K562 (cell line): Measurements from ENCODE around the gene TSKS. TPM values are rescaled to one million over a fixed set of nuclear protein-coding genes. Genes with fewer than 3 reads are reported as not detected.

Experiments used
- ATF7 ChIP-seq: fragments of 450-650 bp; IDR thresholded peaks from 2 replicates; pipeline ENCODE4 v1.7.1; 2014; ENCODE audit warnings: mild to moderate bottlenecking, moderate library complexity
- CC2D1A ChIP-seq: fragments of 450-650 bp; IDR thresholded peaks from 2 replicates; pipeline ENCODE4 v1.6.1; 2017; ENCODE audit warnings: mild to moderate bottlenecking
- CEBPG ChIP-seq, 3 experiments: fragments of 200-800 bp in 1 of 3; sonication (Bioruptor generic) in 1 of 3; sonication (generic) in 1 of 3; formaldehyde crosslinking in 1 of 3; IDR thresholded peaks in 2 of 3; conservative IDR thresholded peaks in 1 of 3; 2 replicates each; pipeline versions ENCODE4 v1.6.1 to v1.8.0; 2016 to 2022; ENCODE audit warnings: missing compliant biosample characterization in 2 of 3, missing genetic modification characterization in 2 of 3, mild to moderate bottlenecking in 1 of 3, missing genetic modification reagents in 1 of 3
- CXXC5 ChIP-seq: fragments of 250-450 bp; sonication (Bioruptor Pico); IDR thresholded peaks from 2 replicates; pipeline ENCODE4 v1.8.0; 2022; ENCODE audit warnings: inconsistent platforms, mild to moderate bottlenecking, moderate library complexity
- EGR1 ChIP-seq: fragments of 450-650 bp; conservative IDR thresholded peaks from 2 replicates; pipeline ENCODE4 v1.6.1; 2017; ENCODE audit warnings: mild to moderate bottlenecking
- EP400 ChIP-seq: fragments of 450-650 bp; IDR thresholded peaks from 2 replicates; pipeline ENCODE4 v1.6.1; 2017; ENCODE audit warnings: antibody characterized with exemption, mild to moderate bottlenecking, moderate library complexity
- FOS ChIP-seq: IDR thresholded peaks from 3 replicates; pipeline ENCODE4 v1.6.1; 2011; ENCODE audit not compliant: insufficient read length; ENCODE audit errors: extremely low read depth
- FOXP1 ChIP-seq: sonication (generic); formaldehyde crosslinking; IDR thresholded peaks from 2 replicates; pipeline ENCODE4 v1.8.0; 2022; ENCODE audit warnings: mild to moderate bottlenecking, missing genetic modification reagents
- GTF2A2 ChIP-seq: IDR thresholded peaks from 2 replicates; pipeline ENCODE4 v1.6.1; 2016; ENCODE audit warnings: mild to moderate bottlenecking, missing genetic modification characterization, missing compliant biosample characterization
- HDAC1 ChIP-seq, 2 experiments: fragments of 450-650 bp; IDR thresholded peaks; 2 replicates each; pipeline ENCODE4 v1.6.1; 2016 to 2017; ENCODE audit warnings: inconsistent platforms in 1 of 2, mild to moderate bottlenecking in 1 of 2, moderate library complexity in 1 of 2
- MAZ ChIP-seq, 2 experiments: fragments of 450-650 bp in 1 of 2; sonication (generic) in 1 of 2; formaldehyde crosslinking; IDR thresholded peaks in 1 of 2; conservative IDR thresholded peaks in 1 of 2; 2 replicates each; pipeline versions ENCODE4 v1.4.0 to v1.5.0; 2020; ENCODE audit warnings: mild to moderate bottlenecking in 1 of 2, missing genetic modification reagents in 1 of 2
- MEIS2 ChIP-seq: fragments of 450-650 bp; IDR thresholded peaks from 2 replicates; pipeline ENCODE4 v1.6.1; 2014; ENCODE audit warnings: mild to moderate bottlenecking; ENCODE audit not compliant: partially characterized antibody
- MYC ChIP-seq, 2 experiments: fragments of 250-450 bp in 1 of 2; sonication (Bioruptor Pico) in 1 of 2; IDR thresholded peaks; 2 replicates each; pipeline versions ENCODE4 v1.5.1 to v1.6.1; 2012 to 2021; ENCODE audit warnings: low read depth in 2 of 2, borderline replicate concordance in 1 of 2, improper control_type of control experiment in 1 of 2, low read length in 1 of 2, mild to moderate bottlenecking in 1 of 2, moderate library complexity in 1 of 2
- PCBP2 ChIP-seq: fragments of 200-400 bp; formaldehyde crosslinking; IDR thresholded peaks from 2 replicates; pipeline ENCODE4 v1.6.1; 2018; ENCODE audit warnings: low read length, low read depth, mild to moderate bottlenecking, moderate library complexity; ENCODE audit not compliant: poor library complexity, severe bottlenecking
- PML ChIP-seq: IDR thresholded peaks from 2 replicates; pipeline ENCODE4 v1.6.1; 2012; ENCODE audit warnings: low read length, inconsistent platforms
- POLR2H ChIP-seq: IDR thresholded peaks from 2 replicates; pipeline ENCODE4 v1.6.1; 2016; ENCODE audit warnings: missing genetic modification characterization, low read depth, mild to moderate bottlenecking, control low read depth, missing compliant biosample characterization, moderate library complexity
- TCF3 ChIP-seq: sonication (generic); formaldehyde crosslinking; IDR thresholded peaks from 2 replicates; pipeline ENCODE4 v1.4.0; 2020; ENCODE audit warnings: mild to moderate bottlenecking, missing genetic modification reagents
- YBX1 ChIP-seq: fragments of 450-650 bp; IDR thresholded peaks from 2 replicates; pipeline ENCODE4 v1.7.1; 2016; ENCODE audit warnings: mild to moderate bottlenecking
- ZFPM2 ChIP-seq: fragments of 250-450 bp; sonication (Bioruptor Pico); IDR thresholded peaks from 2 replicates; pipeline ENCODE4 v1.5.1; 2022; ENCODE audit warnings: mild to moderate bottlenecking
- ZFX ChIP-seq: sonication (generic); formaldehyde crosslinking; IDR thresholded peaks from 2 replicates; pipeline ENCODE4 v1.8.0; 2022; ENCODE audit warnings: mild to moderate bottlenecking, missing genetic modification reagents, moderate library complexity
- ZNF124 ChIP-seq: sonication (generic); formaldehyde crosslinking; IDR thresholded peaks from 2 replicates; pipeline ENCODE4 v1.8.1; 2022; ENCODE audit warnings: missing genetic modification reagents
- ZNF445 ChIP-seq: fragments of 250-450 bp; sonication (Bioruptor Pico); IDR thresholded peaks from 2 replicates; pipeline ENCODE4 v1.4.0; 2020; ENCODE audit warnings: low read depth, mild to moderate bottlenecking, moderate library complexity
- ZNF507 ChIP-seq: conservative IDR thresholded peaks from 2 replicates; pipeline ENCODE4 v1.6.1; 2017; ENCODE audit warnings: missing genetic modification characterization, missing compliant biosample characterization
- polyA plus RNA-seq, 8 experiments: library from polyadenylated mRNA; depleted of rRNA in 4 of 8; stranded (reverse) in 5 of 8; unstranded in 3 of 8; fragments of >200 nt; fragmentation: Nextera tagmentation in 2 of 8; fragmentation: Illumina TruSeq in 1 of 8; extraction: Ambion mirVana in 2 of 8; extraction: Trizol in 1 of 8; gene quantifications; 2 replicates each; pipeline versions ENCODE4 v1.2.1 to v1.2.3, GENCODE V29; 2011 to 2014; ENCODE audit warnings: inconsistent platforms in 1 of 8, missing spikeins in 1 of 8
- total RNA-seq, 7 experiments: library from RNA; depleted of rRNA in 6 of 7; stranded (reverse); fragments of >200 nt in 6 of 7; fragmentation: Illumina TruSeq in 2 of 7; extraction: Trizol in 2 of 7; gene quantifications; 2 replicates each; pipeline versions ENCODE4 v1.2.1 to v1.2.3, GENCODE V29; 2011 to 2021; ENCODE audit warnings: low replicate concordance in 1 of 7
- TF ChIP-seq, protein P1 (sequence below): fragments of 450-650 bp; IDR thresholded peaks from 2 replicates; pipeline ENCODE4 v1.6.1; 2016
- TF ChIP-seq, protein P2 (sequence below), 2 experiments: fragments of 450-650 bp; conservative IDR thresholded peaks; 2 replicates each; pipeline ENCODE4 v1.6.1; 2017; ENCODE audit warnings: mild to moderate bottlenecking in 2 of 2, moderate library complexity in 2 of 2
- TF ChIP-seq, protein P3 (sequence below): sonication (generic); formaldehyde crosslinking; IDR thresholded peaks from 2 replicates; pipeline ENCODE4 v1.9.0; 2022; ENCODE audit warnings: mild to moderate bottlenecking, missing genetic modification reagents

The TSKS gene
- total and polyA plus RNA-seq, 9 of the 15 experiments (the other 6 are each of a cell fraction or from before 2014, with no cell fraction given), result 0.14 to 4.5 (median 0.80) TPM

GRCh38 chr19:49775742-49776370 is 12.8 kb upstream of the TSKS start (continued):
- TF ChIP-seq MYC (IDR thresholded peaks at IDR 0.05; ENCODE audit: low read depth, low read length), result peak; percentile 16; the same call in 1 of the 2 replicates
- no peak for TF ChIP-seq MYC (CRISPR knock-in tag; IDR thresholded peaks at IDR 0.05; ENCODE audit: borderline replicate concordance, low read depth)
- no peak for TF ChIP-seq FOS
- TF ChIP-seq, protein P1, sequence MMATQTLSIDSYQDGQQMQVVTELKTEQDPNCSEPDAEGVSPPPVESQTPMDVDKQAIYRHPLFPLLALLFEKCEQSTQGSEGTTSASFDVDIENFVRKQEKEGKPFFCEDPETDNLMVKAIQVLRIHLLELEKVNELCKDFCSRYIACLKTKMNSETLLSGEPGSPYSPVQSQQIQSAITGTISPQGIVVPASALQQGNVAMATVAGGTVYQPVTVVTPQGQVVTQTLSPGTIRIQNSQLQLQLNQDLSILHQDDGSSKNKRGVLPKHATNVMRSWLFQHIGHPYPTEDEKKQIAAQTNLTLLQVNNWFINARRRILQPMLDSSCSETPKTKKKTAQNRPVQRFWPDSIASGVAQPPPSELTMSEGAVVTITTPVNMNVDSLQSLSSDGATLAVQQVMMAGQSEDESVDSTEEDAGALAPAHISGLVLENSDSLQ, result 0 out of 2 replicates have a peak, but pooled peaks have one; percentile 3
- TF ChIP-seq FOXP1, result peak; percentile 45
- peak; percentile 97 for TF ChIP-seq TCF3 (CRISPR knock-in tag)
- no peak for TF ChIP-seq YBX1
- no peak for TF ChIP-seq ZNF124 (CRISPR knock-in tag)
- peak in 1 of 2 experiments; percentile 53; a peak in 1 of 4 replicates for TF ChIP-seq MAZ (CRISPR knock-in tag; conservative IDR thresholded peaks at IDR 0.05 in 1 of 2, IDR thresholded peaks at IDR 0.05 in 1 of 2)
- TF ChIP-seq PCBP2, result no peak
- TF ChIP-seq CEBPG (CRISPR knock-in tag; IDR thresholded peaks at IDR 0.05), result peak; percentile 95
- TF ChIP-seq CEBPG (tag; conservative IDR thresholded peaks at IDR 0.05 in 1 of 2, IDR thresholded peaks at IDR 0.05 in 1 of 2), result peak; percentile 57 to 72; a peak in 3 of 4 replicates
- peak; percentile 44; the same call in 1 of the 2 replicates for TF ChIP-seq CC2D1A
- peak; percentile 91 for TF ChIP-seq EGR1
- TF ChIP-seq GTF2A2 (tag), result no peak
- peak; percentile 62 for TF ChIP-seq ATF7
- TF ChIP-seq, protein P2, sequence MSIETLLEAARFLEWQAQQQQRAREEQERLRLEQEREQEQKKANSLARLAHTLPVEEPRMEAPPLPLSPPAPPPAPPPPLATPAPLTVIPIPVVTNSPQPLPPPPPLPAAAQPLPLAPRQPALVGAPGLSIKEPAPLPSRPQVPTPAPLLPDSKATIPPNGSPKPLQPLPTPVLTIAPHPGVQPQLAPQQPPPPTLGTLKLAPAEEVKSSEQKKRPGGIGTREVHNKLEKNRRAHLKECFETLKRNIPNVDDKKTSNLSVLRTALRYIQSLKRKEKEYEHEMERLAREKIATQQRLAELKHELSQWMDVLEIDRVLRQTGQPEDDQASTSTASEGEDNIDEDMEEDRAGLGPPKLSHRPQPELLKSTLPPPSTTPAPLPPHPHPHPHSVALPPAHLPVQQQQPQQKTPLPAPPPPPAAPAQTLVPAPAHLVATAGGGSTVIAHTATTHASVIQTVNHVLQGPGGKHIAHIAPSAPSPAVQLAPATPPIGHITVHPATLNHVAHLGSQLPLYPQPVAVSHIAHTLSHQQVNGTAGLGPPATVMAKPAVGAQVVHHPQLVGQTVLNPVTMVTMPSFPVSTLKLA (conservative IDR thresholded peaks at IDR 0.05), result 0 out of 4 replicates have a peak, but pooled peaks of 1 of the 2 experiments have one; percentile 46
- no peak for TF ChIP-seq ZNF507 (tag)
- peak in 1 of 2 experiments; percentile 39; a peak in 1 of 4 replicates for TF ChIP-seq HDAC1 (IDR thresholded peaks at IDR 0.05)
- TF ChIP-seq PML, result peak; percentile 56; the same call in 1 of the 2 replicates
- no peak for TF ChIP-seq ZNF445 (CRISPR knock-in tag)
- TF ChIP-seq EP400, result peak; percentile 74
- TF ChIP-seq ZFPM2, result no peak
- peak; percentile 63 for TF ChIP-seq CXXC5
- TF ChIP-seq, protein P3, sequence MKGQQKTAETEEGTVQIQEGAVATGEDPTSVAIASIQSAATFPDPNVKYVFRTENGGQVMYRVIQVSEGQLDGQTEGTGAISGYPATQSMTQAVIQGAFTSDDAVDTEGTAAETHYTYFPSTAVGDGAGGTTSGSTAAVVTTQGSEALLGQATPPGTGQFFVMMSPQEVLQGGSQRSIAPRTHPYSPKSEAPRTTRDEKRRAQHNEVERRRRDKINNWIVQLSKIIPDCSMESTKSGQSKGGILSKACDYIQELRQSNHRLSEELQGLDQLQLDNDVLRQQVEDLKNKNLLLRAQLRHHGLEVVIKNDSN (CRISPR knock-in tag), result peak; percentile 29
- TF ChIP-seq POLR2H (tag), result no peak
- peak; percentile 26 for TF ChIP-seq MEIS2
- TF ChIP-seq ZFX (CRISPR knock-in tag), result peak; percentile 40; the same call in 1 of the 2 replicates
